Karpas-422 (cell line): ENCODE data around the gene FKBP3. TPM values are rescaled to one million over a fixed set of nuclear protein-coding genes. Genes with fewer than 3 reads are reported as not detected.
"Not testable (repeated sequence)": the region's sequence is repeated elsewhere in the genome, so short reads cannot be mapped to it uniquely, and the experiment has no call there.

Source experiments
- DNase-seq: peaks from one replicate; pipeline ENCODE4 v3.0.0-alpha.2; 2015
- H2AFZ ChIP-seq: fragments of 200-600 bp; sonication (generic); 2 replicates; pipeline ENCODE4 v1.6.1; 2014; ENCODE audit warnings: antibody characterized with exemption, low read length, mixed read lengths
- H3K27ac ChIP-seq: fragments of 200-600 bp; sonication (generic); 2 replicates; pipeline ENCODE4 v1.5.1; 2014; ENCODE audit warnings: mild to moderate bottlenecking, low read length, moderate library complexity
- H3K27me3 ChIP-seq: fragments of 200-600 bp; sonication (generic); 2 replicates; pipeline ENCODE4 v1.6.1; 2014; ENCODE audit warnings: low read length, mixed read lengths
- H3K36me3 ChIP-seq: fragments of 200-600 bp; sonication (generic); 2 replicates; pipeline ENCODE4 v1.6.1; 2014; ENCODE audit warnings: low read length, mixed read lengths; ENCODE audit not compliant: insufficient read depth
- H3K4me1 ChIP-seq: fragments of 200-600 bp; sonication (generic); 2 replicates; pipeline ENCODE4 v1.6.1; 2014; ENCODE audit warnings: mild to moderate bottlenecking, low read length, mixed read lengths
- H3K4me2 ChIP-seq: fragments of 200-600 bp; sonication (generic); 2 replicates; pipeline ENCODE4 v1.6.1; 2014; ENCODE audit warnings: low read length, low read depth, mild to moderate bottlenecking; ENCODE audit not compliant: poor library complexity, severe bottlenecking
- H3K4me3 ChIP-seq: fragments of 200-600 bp; sonication (generic); 2 replicates; pipeline ENCODE4 v1.5.1; 2014; ENCODE audit warnings: mild to moderate bottlenecking, antibody characterized with exemption, low read length, mixed read lengths
- H3K79me2 ChIP-seq: fragments of 200-600 bp; sonication (generic); 2 replicates; pipeline ENCODE4 v1.6.1; 2014; ENCODE audit warnings: mild to moderate bottlenecking, low read length, mixed read lengths
- H3K9ac ChIP-seq: fragments of 200-600 bp; sonication (generic); 2 replicates; pipeline ENCODE4 v1.6.0; 2014; ENCODE audit warnings: low read length
- H3K9me2 ChIP-seq: fragments of 200-600 bp; sonication (generic), shearing (Covaris generic); replicated peaks from 2 replicates; pipeline ENCODE4 v1.6.0; 2014; ENCODE audit warnings: mild to moderate bottlenecking, low read length, moderate library complexity; ENCODE audit not compliant: insufficient read depth
- H3K9me3 ChIP-seq: fragments of 300-700, 200-600 bp; sonication (generic); 2 replicates; pipeline ENCODE4 v1.6.1; 2014; ENCODE audit warnings: low read length, mixed read lengths
- H4K20me1 ChIP-seq: fragments of 200-600 bp; sonication (generic); 2 replicates; pipeline ENCODE4 v1.6.1; 2014; ENCODE audit warnings: mild to moderate bottlenecking, antibody characterized with exemption, low read length, low read depth; ENCODE audit not compliant: insufficient read depth
- total RNA-seq: library from RNA; depleted of rRNA; stranded (reverse); fragments of >200 nt; shearing (Covaris generic); gene quantifications from 2 replicates; pipeline ENCODE4 v1.2.3, GENCODE V29; 2014; ENCODE audit warnings: low replicate concordance

The FKBP3 gene
- total RNA-seq, 1 experiment from 2014 or later: 89.8 TPM

GRCh38 chr14:45083617-45083975, 50.7 kb downstream of the FKBP3 start:
- peak overlapping the region; percentile 63 for H3K9ac ChIP-seq
- peaks cover 6% of the 10 kb centered on the region; the same call in 1 of the 2 replicates for H3K36me3 ChIP-seq
- H4K20me1 ChIP-seq: peaks cover 24% of the 10 kb centered on the region; the same call in 1 of the 2 replicates
- no peak for DNase-seq
- H3K4me1 ChIP-seq: peaks cover 41% of the 10 kb centered on the region
- no peaks in the 10 kb centered on the region for H3K27me3 ChIP-seq
- H3K4me3 ChIP-seq: peak overlapping the region; percentile 83
- no peak overlapping the region for H3K27ac ChIP-seq
- no peaks in the 10 kb centered on the region for H3K9me3 ChIP-seq
- H3K9me2 ChIP-seq: no peaks in the 10 kb centered on the region
- H3K4me2 ChIP-seq: peak overlapping the region; percentile 87
- peaks cover 46% of the 10 kb centered on the region for H3K79me2 ChIP-seq
- H2AFZ ChIP-seq: peak overlapping the region; percentile 82

- no peak overlapping the region for H3K4me3 ChIP-seq
- no peak overlapping the region for H3K9ac ChIP-seq
- H3K4me2 ChIP-seq: no peak overlapping the region
- H3K27me3 ChIP-seq: no peaks in the 10 kb centered on the region
- no peaks in the 10 kb centered on the region for H3K36me3 ChIP-seq
- peaks cover 34% of the 10 kb centered on the region for H3K79me2 ChIP-seq
- no peak overlapping the region; the same call in 1 of the 2 replicates for H2AFZ ChIP-seq
- H4K20me1 ChIP-seq: peaks cover 24% of the 10 kb centered on the region; the same call in 1 of the 2 replicates
- no peak for DNase-seq
- no peak overlapping the region for H3K27ac ChIP-seq
- H3K9me2 ChIP-seq: no peaks in the 10 kb centered on the region
- peaks cover 31% of the 10 kb centered on the region for H3K4me1 ChIP-seq
- H3K9me3 ChIP-seq: no peaks in the 10 kb centered on the region
Measured at GRCh38 chr14:45082420-45082819, 51.9 kb downstream of the FKBP3 start.

GRCh38 chr14:45081096-45081495, 53.2 kb downstream of the FKBP3 start:
- not testable (repeated sequence) for H3K4me2 ChIP-seq, H3K36me3 ChIP-seq, H3K27ac ChIP-seq, H3K9ac ChIP-seq, H3K9me2 ChIP-seq, H3K27me3 ChIP-seq, H2AFZ ChIP-seq, H3K4me3 ChIP-seq, H3K9me3 ChIP-seq, DNase-seq
- Histone ChIP-seq H3K79me2 (peaks cover 21% of the 10 kb centered on the region), H4K20me1 (peaks cover 13% of the 10 kb centered on the region; the same call in 1 of the 2 replicates), H3K4me1 (peaks cover 18% of the 10 kb centered on the region)

GRCh38 chr14:45080416-45080968, 53.8 kb downstream of the FKBP3 start:
- not testable (repeated sequence) for H3K9me2 ChIP-seq, H3K9ac ChIP-seq, DNase-seq, H4K20me1 ChIP-seq, H3K4me3 ChIP-seq, H2AFZ ChIP-seq, H3K36me3 ChIP-seq, H3K9me3 ChIP-seq, H3K4me2 ChIP-seq, H3K27me3 ChIP-seq, H3K27ac ChIP-seq
- Histone ChIP-seq H3K4me1 (peaks cover 12% of the 10 kb centered on the region), H3K79me2 (peaks cover 15% of the 10 kb centered on the region)

- Histone ChIP-seq H3K36me3 (no peaks in the 10 kb centered on the region; the same call in 1 of the 2 replicates), H3K9ac (no peak overlapping the region), H3K4me2 (no peak overlapping the region), H3K9me2 (no peaks in the 10 kb centered on the region), H3K4me1 (peaks cover 4% of the 10 kb centered on the region), H3K4me3 (no peak overlapping the region), H3K9me3 (no peaks in the 10 kb centered on the region), H3K27ac (no peak overlapping the region), H2AFZ (no peak overlapping the region), H4K20me1 (no peaks in the 10 kb centered on the region), H3K79me2 (no peaks in the 10 kb centered on the region), H3K27me3 (no peaks in the 10 kb centered on the region)
- no peak for DNase-seq
Measured at GRCh38 chr14:45078323-45078722, 56.0 kb downstream of the FKBP3 start.

- H3K27me3 ChIP-seq: no peaks in the 10 kb centered on the region
- no peaks in the 10 kb centered on the region for H4K20me1 ChIP-seq
- no peak overlapping the region for H2AFZ ChIP-seq
- no peaks in the 10 kb centered on the region for H3K79me2 ChIP-seq
- no peaks in the 10 kb centered on the region for H3K4me1 ChIP-seq
- no peak overlapping the region for H3K4me2 ChIP-seq
- H3K36me3 ChIP-seq: peaks cover 5% of the 10 kb centered on the region; the same call in 1 of the 2 replicates
- no peaks in the 10 kb centered on the region for H3K9me3 ChIP-seq
- no peak overlapping the region for H3K4me3 ChIP-seq
- H3K9me2 ChIP-seq: no peaks in the 10 kb centered on the region
- H3K9ac ChIP-seq: no peak overlapping the region
- no peak overlapping the region for H3K27ac ChIP-seq
- DNase-seq: no peak
Measured at GRCh38 chr14:45073231-45073879, 60.9 kb downstream of the FKBP3 start.

GRCh38 chr14:45072126-45072525, 62.2 kb downstream of the FKBP3 start:
- H3K27ac ChIP-seq: no peak overlapping the region
- H3K79me2 ChIP-seq: no peaks in the 10 kb centered on the region
- no peaks in the 10 kb centered on the region for H3K4me1 ChIP-seq
- H3K36me3 ChIP-seq: peaks cover 10% of the 10 kb centered on the region; the same call in 1 of the 2 replicates
- H3K9me2 ChIP-seq: no peaks in the 10 kb centered on the region
- no peak overlapping the region for H3K4me3 ChIP-seq
- no peaks in the 10 kb centered on the region for H3K9me3 ChIP-seq
- no peaks in the 10 kb centered on the region for H4K20me1 ChIP-seq
- H2AFZ ChIP-seq: no peak overlapping the region
- H3K27me3 ChIP-seq: no peaks in the 10 kb centered on the region
- no peak for DNase-seq
- no peak overlapping the region for H3K9ac ChIP-seq
- no peak overlapping the region for H3K4me2 ChIP-seq

GRCh38 chr14:45070215-45070614, 64.1 kb downstream of the FKBP3 start:
- H3K9ac ChIP-seq: no peak overlapping the region
- no peak overlapping the region for H3K4me2 ChIP-seq

More at GRCh38 chr14:45070215-45070614, 64.1 kb downstream of the FKBP3 start:
- H3K9me2 ChIP-seq: no peaks in the 10 kb centered on the region
- H2AFZ ChIP-seq: no peak overlapping the region
- H4K20me1 ChIP-seq: no peaks in the 10 kb centered on the region
- no peak overlapping the region for H3K27ac ChIP-seq
- peaks cover 14% of the 10 kb centered on the region for H3K79me2 ChIP-seq
- DNase-seq: no peak
- no peaks in the 10 kb centered on the region for H3K4me1 ChIP-seq
- H3K9me3 ChIP-seq: no peaks in the 10 kb centered on the region
- H3K4me3 ChIP-seq: no peak overlapping the region
- peaks cover 10% of the 10 kb centered on the region; the same call in 1 of the 2 replicates for H3K36me3 ChIP-seq
- no peaks in the 10 kb centered on the region for H3K27me3 ChIP-seq
